GM11168 (cell line): ENCODE measurements around the gene FIG4.
"Not testable (repeated sequence)": the region's sequence is repeated elsewhere in the genome, so short reads cannot be mapped to it uniquely, and the experiment has no call there.

Experiments
- in situ Hi-C: fragments of 300-500 bp; cut with MboI; formaldehyde crosslinking; loops from one replicate; pipeline ENCODE4 v1.12.0; 2022; ENCODE audit warnings: low sequenced_read_pairs; ENCODE audit not compliant: unreplicated experiment

FIG4 gene

DNA sequence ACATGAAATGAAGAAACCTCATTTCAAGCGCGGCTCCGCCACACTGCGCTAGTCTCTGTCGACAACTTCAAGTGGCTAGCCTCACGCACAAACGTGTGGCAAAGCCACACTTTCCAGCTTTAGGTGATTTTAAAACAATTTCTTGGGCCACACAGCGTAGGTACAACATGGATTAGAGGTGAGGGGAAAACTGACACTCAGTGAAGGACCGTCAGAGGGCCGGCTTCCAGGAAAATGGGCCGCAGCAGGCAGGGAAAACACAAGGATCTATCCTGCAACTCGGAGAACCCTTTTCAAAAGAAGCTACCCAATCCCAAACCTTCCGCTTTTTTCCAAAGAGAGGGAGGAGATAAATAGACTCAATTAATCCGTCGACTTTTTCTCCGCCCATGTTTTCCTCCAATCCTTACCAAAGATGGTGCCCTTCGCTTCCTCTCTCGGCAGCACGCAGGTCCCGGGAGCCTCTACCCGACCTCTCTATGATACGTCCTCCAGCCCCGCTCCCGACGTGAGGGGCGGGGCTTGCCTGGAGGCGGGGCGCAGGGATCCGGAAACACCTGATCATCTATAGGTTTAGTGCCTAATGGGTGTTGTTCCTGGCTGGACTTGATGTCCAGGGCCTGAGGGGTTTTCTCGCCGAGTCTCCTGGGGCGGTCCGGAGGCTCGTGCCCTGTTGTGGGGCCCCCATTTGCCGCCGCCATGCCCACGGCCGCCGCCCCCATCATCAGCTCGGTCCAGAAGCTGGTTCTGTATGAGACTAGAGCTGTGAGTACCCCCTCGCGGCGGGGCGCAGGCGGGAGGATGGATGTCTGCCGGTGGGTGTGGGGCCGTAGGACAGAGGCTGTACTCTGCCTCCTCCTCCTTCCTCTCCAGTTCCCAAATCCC is at the start of gene FIG4, which contains the start of gene AK9:
Gene FIG4 (plus strand): TSS at position 560 of the 885 bp plus-strand sequence. CDS start 140 bp downstream, at position 700.
Gene AK9 (minus strand): TSS at position 466 of the 885 bp plus-strand sequence. CDS start 15,457 bp downstream, outside the sequence.
- in situ Hi-C loops: loop anchor here (10.0 kb wide), 2 partner anchors 156 to 354 kb away; no protein-coding TSS in a partner anchor

DNA sequence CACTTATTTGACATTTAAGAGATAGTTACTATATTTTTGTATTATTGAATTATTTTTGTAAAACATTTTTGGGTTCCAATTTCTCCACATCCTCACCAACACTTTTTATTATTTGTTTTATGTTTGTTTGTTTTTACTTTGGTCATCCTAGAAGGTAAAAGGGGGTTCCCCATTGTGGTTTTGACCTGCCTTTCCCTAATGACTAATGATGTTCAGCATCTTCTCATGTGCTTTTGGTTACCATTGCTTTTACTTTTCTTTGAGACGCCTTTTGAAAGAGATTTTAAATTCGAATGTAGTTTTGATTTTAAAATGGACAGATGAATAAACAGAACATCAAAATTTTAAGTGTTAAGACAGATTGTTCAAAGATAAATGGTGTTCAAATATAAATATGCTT is 47.0 kb upstream of the FIG4 start:
- in situ Hi-C loops: no loop called here

GRCh38 chr6:109653264-109653663 is 37.8 kb upstream of the FIG4 start:
- in situ Hi-C loops: no loop called here

DNA sequence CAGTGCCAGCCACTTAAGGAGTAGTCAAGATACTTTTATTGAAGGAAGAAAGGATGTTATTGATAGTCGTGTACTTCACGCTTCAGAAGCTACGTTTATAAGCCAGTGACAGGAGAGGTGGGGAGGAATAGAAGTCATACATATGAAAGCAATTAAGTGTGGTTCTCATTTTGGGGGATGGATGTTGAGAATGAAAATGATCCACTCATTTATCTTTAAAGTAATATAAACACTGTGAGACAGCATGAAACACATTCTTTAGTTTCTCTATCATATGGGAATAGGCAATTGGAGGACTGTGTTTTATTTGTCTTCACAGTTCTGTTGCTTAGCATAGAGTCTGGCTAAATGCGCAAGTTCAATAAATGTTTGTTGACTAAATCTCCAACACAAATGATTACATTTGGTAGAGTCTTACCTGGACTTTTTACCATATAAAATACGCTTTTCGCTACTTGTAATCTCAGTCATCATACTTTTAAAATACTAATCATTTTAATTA is 35.3 kb upstream of the FIG4 start:
- in situ Hi-C loops: no loop called here

DNA sequence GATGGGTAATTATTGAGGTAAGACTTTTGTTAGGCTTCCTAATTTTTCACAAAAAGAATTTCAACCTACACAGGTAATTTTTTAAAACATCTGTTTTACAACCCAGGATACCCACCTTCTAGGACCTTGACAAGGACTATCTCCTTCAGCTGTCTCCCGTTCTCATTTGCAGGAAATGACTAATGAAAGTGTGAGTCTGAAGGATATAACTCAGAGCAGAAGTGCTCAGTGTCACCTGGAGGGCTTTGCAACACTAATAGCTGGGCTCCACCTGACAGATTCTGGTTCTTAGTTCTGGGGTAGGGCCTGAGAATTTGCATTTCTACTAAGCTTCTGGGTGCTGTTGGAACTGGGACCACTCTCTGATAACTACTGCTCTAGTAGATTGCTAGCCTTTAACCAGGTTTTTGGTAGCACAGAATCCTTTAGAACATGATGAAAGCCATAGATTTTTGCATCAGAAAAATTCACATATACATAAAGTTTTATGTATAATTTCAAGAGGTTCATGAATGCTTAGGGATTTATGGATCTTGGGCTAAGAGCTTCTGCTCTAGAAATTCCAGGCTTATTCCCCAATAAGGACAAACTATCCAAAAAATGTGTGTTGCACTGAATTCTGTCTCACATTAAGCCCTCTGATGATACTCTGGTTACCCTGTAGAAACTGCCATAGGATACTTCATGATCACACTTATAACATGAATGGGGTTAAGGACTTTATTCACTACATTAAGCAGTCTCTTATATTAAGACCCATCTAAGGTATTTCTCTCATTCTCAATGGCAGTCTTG is 30.4 kb upstream of the FIG4 start:
- in situ Hi-C loops: no loop called here

- in situ Hi-C loops: no loop called here
Measured at GRCh38 chr6:109662192-109662591, 28.9 kb upstream of the FIG4 start.

DNA sequence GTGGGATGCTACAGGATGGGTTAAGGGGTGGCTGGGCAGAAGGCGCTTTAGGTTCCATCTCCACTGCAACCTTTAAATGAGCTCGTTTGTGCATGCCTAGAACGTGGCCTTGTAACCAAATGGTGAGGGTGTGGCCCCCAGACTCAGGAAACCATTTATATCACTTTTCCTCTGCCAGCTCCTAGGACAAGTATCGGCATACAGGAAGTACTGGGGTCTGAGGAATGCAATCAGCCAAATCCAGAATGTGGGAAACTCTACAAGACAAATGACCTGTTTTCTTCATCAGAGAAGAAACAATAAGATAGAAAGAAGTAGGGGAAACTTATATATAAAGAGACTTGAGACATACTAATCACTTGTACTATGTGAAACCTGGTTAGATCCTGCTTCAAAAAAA is 21.3 kb upstream of the FIG4 start:
- in situ Hi-C loops: no loop called here

DNA sequence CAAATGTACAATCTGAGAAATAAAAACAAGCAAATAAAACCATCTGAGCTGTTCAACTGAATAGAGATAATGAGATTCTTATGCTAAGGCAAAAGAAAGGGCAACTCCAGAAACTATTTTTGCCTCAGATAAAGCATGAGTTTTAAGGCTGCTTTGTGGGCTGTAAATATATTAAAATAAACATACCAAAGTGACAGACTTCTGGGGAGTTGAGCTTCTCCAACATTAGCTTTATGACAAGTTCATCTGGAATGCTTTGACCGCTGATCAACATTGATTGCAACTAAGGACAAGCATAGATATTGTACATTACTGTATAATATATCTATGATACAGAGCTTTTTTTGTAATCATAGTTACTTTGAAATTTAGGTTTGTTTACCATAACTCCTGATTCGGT is 19.4 kb upstream of the FIG4 start:
- in situ Hi-C loops: no loop called here

- in situ Hi-C loops: no loop called here
Measured at GRCh38 chr6:109672175-109672574, 18.9 kb upstream of the FIG4 start.

DNA sequence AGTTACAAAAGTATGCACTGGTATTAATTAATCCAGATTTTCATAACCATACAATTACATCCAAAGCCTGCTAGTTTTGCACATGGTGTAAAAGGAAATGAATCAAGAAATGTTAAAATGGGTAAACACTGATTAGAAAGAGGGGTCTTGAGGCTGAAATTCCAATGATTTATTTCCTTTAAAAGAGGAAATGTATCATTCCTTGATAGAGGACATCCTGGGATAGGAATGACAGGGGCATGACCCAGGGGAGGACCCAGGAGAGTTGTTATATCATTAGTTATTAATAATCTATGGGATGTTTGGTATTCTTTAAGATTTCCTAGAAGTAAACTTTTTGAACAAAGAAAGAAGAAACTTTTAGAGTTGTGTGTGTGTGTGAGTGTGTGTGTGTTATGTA is 18.3 kb upstream of the FIG4 start:
- in situ Hi-C loops: no loop called here

DNA sequence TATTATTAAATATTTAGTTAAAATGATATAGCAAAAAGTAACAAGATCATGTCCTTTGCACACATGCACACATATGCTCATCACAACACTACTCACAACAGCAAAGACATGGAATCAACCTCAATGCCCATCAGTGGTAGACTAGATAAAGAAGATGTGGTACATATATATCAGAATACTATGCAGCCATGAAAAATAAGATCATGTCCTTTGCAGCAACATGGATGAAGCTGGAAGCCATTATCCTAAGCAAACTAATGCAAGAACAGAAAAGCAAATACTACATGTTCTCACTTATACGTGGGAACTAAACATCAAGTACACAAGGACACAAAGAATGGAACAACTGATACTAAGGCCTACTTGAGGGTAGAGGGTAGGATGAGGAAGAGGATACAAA is 14.4 kb upstream of the FIG4 start:
- in situ Hi-C loops: no loop called here

DNA sequence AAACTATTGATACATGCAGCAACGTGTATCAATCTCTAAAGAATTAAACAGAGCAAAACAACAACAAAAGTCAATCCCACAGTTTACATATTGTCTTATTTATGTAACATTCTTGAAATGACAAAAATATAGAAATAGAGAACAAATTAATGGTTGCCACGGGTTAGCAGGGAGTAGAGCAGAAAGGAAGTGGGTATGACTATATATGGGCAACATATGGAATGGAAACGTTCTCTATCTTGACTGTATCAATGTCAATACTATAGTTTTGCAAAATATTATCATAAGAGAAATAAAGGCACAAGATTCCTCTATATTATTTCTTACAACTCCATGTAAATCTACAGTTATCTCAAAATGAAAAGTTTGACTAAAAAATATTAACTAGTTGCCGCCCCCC is 12.9 kb upstream of the FIG4 start:
- in situ Hi-C loops: no loop called here

DNA sequence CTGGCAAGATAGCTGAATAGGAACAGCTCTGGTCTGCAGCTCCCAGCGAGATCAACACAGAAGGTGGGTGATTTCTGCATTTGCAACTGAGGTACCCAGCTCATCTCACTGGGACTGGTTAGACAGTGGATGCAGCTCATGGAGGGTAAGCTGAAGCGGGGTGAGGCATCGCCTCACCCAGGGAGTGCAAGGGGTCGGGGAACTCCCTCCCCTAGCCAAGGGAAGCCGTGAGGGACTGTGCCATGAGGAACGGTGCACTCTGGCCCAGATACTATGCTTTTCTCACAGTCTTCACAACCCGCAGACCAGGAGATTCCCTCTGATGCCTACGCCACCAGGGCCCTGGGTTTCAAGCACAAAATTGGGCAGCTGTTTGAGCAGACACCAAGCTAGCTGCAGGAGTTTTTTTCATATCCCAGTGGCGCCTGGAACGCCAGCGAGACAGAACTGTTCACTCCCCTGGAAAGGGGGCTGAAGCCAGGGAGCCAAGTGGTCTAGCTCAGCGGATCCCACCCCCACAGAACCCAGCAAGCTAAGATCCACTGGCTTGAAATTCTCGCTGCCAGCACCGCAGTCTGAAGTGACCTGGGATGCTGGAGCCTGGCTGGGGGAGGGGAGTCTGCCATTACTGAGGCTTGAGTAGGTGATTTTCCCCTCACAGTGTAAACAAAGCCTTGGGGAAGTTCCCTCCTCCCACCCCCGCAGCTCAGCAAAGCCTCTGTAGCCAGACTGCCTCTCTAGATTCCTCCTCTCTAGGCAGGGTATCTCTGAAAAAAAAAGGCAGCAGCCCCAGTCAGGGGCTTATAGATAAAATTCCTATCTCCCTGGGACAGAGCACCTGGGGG is 12.2 kb upstream of the FIG4 start:
- in situ Hi-C loops: not testable (repeated sequence)

- in situ Hi-C loops: no loop called here
Measured at GRCh38 chr6:109686566-109687265, 4.4 kb upstream of the FIG4 start.

- in situ Hi-C loops: no loop called here
Measured at GRCh38 chr6:109687271-109687761, 3.8 kb upstream of the FIG4 start.

DNA sequence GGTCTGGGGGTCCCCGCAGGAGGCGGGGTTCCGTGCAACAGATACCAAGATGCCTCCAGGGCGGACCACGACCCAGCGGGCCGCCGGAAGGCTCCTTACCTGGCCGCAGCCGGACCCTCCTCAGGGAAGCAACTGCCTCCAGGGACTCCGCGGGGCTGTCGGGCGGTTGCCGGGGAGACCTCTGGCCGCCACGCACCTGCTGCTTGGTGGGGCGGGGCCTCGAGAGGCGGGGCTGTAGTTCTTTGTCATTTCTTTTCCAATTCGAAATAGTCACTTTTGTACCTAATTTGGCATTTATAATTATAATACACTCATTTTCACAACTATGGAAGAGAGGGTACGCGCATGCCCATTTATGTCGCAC is 741 bp upstream of the FIG4 start:
- in situ Hi-C loops: loop anchor here (10.0 kb wide), 2 partner anchors 156 to 354 kb away; no protein-coding TSS in a partner anchor

- in situ Hi-C loops: loop anchor here (10.0 kb wide), 2 partner anchors 158 to 352 kb away; no protein-coding TSS in a partner anchor
Measured at GRCh38 chr6:109693111-109693510, 2.0 kb downstream of the FIG4 start.

GRCh38 chr6:109695468-109695867 is 4.4 kb downstream of the FIG4 start:
- in situ Hi-C loops: loop anchor here (10.0 kb wide), 2 partner anchors 161 to 349 kb away; no protein-coding TSS in a partner anchor

GRCh38 chr6:109696355-109696754 is 5.3 kb downstream of the FIG4 start:
- in situ Hi-C loops: loop anchor here (10.0 kb wide), 2 partner anchors 162 to 348 kb away; no protein-coding TSS in a partner anchor
